Testis (tissue), 2 donors: ENCODE results near the gene BIK.

Experiments
- POLR2A ChIP-seq: fragments of 450-650 bp; IDR thresholded peaks from one replicate; pipeline ENCODE4 v1.6.1; 2017; ENCODE audit warnings: antibody characterized with exemption, mild to moderate bottlenecking, moderate library complexity
- TF ChIP-seq, protein P1 (sequence below), 3 experiments: fragments of 450-650 bp in 2 of 3; fragments of 200-600 bp in 1 of 3; sonication (generic) in 1 of 3; IDR thresholded peaks; one replicate each; pipeline ENCODE4 v1.5.1; 2016 to 2019; ENCODE audit warnings: antibody characterized with exemption in 3 of 3, mild to moderate bottlenecking in 2 of 3, moderate library complexity in 1 of 3

GRCh38 chr22:43155789-43156188, 45.2 kb downstream of the BIK start:
- TF ChIP-seq, protein P1, sequence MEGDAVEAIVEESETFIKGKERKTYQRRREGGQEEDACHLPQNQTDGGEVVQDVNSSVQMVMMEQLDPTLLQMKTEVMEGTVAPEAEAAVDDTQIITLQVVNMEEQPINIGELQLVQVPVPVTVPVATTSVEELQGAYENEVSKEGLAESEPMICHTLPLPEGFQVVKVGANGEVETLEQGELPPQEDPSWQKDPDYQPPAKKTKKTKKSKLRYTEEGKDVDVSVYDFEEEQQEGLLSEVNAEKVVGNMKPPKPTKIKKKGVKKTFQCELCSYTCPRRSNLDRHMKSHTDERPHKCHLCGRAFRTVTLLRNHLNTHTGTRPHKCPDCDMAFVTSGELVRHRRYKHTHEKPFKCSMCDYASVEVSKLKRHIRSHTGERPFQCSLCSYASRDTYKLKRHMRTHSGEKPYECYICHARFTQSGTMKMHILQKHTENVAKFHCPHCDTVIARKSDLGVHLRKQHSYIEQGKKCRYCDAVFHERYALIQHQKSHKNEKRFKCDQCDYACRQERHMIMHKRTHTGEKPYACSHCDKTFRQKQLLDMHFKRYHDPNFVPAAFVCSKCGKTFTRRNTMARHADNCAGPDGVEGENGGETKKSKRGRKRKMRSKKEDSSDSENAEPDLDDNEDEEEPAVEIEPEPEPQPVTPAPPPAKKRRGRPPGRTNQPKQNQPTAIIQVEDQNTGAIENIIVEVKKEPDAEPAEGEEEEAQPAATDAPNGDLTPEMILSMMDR (IDR thresholded peaks at IDR 0.05) = no peak
- no peak for TF ChIP-seq POLR2A
